Stimulated activated CD8-positive, alpha-beta memory T cell treated with anti-CD3 and anti-CD28 coated beads, Interleukin-4, amount 100 ng/mL, for 4 hours (primary cell): ENCODE measurements around the gene NPIPA1.
"Not testable (repeated sequence)": the region's sequence is repeated elsewhere in the genome, so short reads cannot be mapped to it uniquely, and the experiment has no call there.

ENCODE experiments used
- DNase-seq, 2 donors: peaks; one replicate each; pipeline ENCODE4 v3.0.0-alpha.2; 2020; ENCODE audit warnings: low read depth in 2 of 2, low spot score in 1 of 2

The NPIPA1 gene

GRCh38 chr16:14976971-14977736, 39.9 kb downstream of the NPIPA1 start:
- DNase-seq, result not testable (repeated sequence)

GRCh38 chr16:14978281-14978680, 41.0 kb downstream of the NPIPA1 start:
- not testable (repeated sequence) for DNase-seq

- DNase-seq, result not testable (repeated sequence)
Observed at GRCh38 chr16:14978908-14979307, 41.7 kb downstream of the NPIPA1 start.

DNA sequence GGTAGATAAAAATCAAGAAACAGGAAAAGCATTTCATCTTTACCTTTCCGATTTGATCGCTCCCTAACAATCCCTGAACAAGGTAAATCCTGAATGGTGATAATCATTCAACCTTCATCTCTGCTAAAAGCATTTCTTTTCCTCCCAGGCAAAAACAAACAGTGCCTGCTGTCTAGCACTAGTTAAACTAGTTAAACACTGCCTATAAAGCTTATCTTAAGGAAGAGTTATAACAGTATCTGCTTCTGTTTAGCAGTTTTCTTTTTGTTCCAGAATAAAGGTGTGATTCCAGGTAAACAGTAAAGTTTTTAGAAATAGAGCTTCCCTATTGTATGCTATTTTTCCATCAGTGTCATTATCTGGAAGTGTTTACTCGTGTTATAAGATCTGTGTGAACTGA, 44.0 kb downstream of the NPIPA1 start:
- not testable (repeated sequence) for DNase-seq

DNA sequence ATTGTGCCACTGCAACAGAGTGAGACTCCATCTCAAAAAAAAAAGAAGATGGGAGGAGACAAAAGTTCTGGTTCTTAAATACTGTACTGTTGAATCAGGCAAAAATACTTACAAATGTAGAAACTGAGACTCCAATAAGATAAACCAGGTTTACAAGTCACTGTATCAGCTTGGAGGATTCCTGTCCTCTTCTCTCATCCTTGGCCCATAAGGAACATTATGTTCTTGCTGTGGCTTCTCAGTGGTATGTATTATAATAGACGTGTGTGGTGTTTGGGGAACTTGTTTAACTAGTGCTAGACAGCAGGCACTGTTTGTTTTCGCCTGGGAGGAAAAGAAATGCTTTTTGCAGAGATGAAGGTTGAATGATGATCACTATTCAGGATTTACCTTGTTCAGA, 45.3 kb downstream of the NPIPA1 start:
- DNase-seq, result not testable (repeated sequence)

DNA sequence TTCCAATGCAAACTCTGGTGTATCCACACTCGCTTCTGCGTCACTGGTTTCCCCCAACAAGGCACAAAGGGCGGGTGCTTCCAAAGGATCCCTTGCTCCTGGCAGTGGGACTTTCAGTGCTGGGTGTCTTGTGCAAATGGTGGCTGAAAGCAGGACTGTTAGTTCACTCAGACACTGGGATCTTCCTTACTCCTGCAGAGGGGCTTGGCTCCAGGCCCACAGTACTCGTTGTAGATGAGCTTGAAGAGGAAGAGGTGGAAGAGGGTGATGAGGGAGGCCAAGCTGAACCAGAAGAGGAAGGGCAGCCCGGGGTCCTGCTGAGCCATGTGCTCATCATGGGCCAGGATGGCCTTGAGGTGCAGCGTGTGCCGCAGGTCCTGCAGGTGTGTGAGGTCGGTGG, 50.8 kb downstream of the NPIPA1 start:
- not testable (repeated sequence) for DNase-seq

DNA sequence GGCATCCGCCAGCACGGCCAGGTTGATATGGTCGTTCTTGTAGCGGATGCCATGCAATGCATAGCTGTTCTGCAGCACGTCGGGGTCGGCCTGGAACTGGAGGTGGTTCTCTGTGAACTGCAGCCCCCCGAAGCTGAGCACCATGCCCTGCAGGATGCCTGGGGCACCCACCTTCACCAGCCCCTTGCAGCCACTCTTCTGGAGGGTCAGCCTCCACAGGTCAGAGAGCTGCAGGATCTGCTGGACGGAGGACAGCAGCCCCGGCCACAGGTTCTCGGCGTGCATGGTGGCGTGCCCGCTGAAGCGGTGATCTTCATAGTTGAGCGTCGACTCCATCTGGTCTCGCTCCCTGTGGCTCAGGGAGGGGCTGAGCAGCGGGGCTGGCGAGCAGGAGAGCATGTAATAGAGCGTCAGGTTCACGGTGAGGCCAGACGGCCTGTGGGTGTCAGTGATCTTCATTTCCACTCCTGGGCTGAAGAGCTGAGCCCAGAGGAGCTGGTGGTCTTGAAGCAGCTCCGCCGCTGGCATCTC, 51.5 kb downstream of the NPIPA1 start:
- not testable (repeated sequence) for DNase-seq

GRCh38 chr16:14989291-14990281, 52.3 kb downstream of the NPIPA1 start:
- not testable (repeated sequence) for DNase-seq

- DNase-seq, result not testable (repeated sequence)
Observed at GRCh38 chr16:14993277-14994151, 56.3 kb downstream of the NPIPA1 start.

GRCh38 chr16:14996702-14997101, 59.5 kb downstream of the NPIPA1 start:
- DNase-seq, result not testable (repeated sequence)

DNA sequence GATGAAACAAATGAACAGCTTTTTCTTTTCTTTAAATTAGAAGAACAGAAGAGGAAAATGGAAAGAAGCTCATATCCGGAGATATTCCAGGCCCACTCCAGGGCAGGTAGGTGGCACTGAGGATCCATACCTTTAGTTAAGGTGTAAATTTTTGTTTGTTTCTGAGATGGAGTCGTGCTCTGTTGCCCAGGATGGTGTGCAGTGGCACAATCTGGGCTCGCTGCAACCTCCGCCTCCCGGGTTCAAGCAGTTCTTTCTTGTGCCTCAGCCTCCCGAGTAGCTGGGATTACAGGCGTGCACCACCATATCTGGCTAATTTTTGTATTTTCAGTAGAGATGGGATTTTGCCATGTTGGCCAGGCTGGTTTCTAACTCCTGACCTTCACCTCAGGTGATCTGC, 61.1 kb downstream of the NPIPA1 start:
- DNase-seq, result not testable (repeated sequence)

GRCh38 chr16:14999845-15000244, 62.6 kb downstream of the NPIPA1 start:
- not testable (repeated sequence) for DNase-seq
